NCI-H128 (cell line): Measurements from ENCODE around the gene NKD2.

Experiments used
- DNase-seq: peaks from one replicate; lab custom pipeline; 2025; ENCODE audit not compliant: unreplicated experiment; lab: John Stamatoyannopoulos, UW

NKD2 gene

DNA sequence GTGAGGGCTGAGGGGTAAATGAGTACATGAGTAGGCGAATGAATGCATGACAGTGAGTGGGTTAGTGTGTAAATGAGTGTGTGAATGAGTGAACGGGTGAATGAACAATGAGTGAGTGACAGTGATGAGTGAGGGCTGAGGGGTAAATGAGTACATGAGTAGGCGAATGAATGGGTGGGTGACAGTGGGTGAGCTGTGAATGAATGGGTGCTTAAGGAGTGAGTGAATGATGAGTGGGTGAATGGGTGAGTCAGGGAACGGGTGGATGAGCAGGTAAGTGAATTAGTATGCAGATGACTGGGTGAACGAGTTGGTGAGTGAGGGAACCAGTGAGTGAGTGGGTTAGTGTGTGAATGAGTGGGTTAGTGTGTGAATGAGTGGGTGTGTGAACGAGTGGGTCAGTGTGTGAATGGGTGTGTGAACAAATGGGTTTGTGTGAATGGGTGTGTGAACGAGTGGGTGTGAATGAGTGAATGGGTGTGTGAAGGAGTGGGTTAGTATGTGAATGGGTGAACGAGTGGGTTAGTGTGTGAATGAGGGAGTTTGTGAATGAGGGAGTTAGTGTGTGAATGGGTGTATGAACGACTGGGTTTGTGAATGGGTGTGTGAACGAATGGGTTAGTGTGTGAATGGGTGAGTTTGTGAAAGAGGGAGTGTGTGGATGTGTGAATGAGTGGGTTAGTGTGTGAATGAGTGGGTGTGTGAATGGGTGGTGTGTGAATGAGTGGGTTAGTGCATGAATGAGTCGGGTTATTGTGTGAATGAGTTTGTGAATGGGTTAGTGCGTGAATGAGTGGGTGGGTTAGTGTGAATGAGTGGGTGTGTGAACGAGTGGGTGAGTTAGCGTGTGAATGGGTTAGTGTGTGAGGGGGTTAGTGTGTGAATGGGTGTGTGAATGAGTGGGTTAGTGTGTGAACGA lies 32.9 kb downstream of the NKD2 start:
- no peak for DNase-seq

DNA sequence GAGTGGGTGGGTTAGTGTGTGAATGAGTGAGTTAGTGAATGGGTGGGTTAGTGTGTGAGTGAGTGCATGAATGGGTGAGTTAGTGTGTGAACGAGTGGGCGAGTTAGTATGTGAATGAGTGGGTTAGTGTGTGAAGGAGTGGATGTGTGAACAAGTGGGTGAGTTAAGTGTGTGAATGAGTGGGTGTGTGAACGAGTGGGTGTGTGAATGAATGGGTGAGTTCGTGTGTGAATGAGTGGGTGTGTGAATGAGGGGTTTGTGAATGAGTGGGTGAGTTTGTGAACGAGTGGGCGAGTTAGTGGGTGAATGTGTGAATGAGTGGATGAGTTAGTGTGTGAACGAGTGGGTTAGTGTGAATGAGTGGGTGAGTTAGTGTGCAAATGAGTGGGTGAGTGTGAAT lies 34.0 kb downstream of the NKD2 start:
- DNase-seq: no peak

- DNase-seq: no peak
These were observed 34.7 kb downstream of the NKD2 start for GRCh38 chr5:1043327-1043726.

DNA sequence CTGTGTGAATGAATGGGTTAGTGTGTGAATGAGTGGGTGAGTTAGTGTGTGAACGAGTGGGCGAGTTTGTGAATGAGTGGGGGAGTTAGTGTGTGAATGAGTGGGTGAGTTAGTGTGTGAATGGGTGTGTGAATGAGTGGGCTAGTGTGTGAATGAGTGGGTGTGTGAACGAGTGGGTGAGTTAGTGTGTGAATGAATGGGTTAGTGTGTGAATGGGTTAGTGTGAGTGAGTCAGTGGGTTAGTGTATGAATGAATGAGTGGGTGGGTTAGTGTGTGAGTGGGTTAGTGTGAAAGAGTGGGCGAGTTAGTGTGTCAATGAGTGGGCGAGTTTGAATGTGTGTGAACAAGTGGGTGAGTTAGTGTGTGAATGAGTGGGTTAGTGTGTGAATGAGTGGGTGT lies 35.5 kb downstream of the NKD2 start:
- no peak for DNase-seq

GRCh38 chr5:1045960-1046560 lies 37.5 kb downstream of the NKD2 start:
- DNase-seq: no peak

GRCh38 chr5:1047332-1047965 lies 38.8 kb downstream of the NKD2 start:
- DNase-seq: no peak

GRCh38 chr5:1048162-1048721 lies 39.6 kb downstream of the NKD2 start:
- DNase-seq: no peak

- DNase-seq: no peak
These were observed 40.5 kb downstream of the NKD2 start for GRCh38 chr5:1048861-1049838.

DNA sequence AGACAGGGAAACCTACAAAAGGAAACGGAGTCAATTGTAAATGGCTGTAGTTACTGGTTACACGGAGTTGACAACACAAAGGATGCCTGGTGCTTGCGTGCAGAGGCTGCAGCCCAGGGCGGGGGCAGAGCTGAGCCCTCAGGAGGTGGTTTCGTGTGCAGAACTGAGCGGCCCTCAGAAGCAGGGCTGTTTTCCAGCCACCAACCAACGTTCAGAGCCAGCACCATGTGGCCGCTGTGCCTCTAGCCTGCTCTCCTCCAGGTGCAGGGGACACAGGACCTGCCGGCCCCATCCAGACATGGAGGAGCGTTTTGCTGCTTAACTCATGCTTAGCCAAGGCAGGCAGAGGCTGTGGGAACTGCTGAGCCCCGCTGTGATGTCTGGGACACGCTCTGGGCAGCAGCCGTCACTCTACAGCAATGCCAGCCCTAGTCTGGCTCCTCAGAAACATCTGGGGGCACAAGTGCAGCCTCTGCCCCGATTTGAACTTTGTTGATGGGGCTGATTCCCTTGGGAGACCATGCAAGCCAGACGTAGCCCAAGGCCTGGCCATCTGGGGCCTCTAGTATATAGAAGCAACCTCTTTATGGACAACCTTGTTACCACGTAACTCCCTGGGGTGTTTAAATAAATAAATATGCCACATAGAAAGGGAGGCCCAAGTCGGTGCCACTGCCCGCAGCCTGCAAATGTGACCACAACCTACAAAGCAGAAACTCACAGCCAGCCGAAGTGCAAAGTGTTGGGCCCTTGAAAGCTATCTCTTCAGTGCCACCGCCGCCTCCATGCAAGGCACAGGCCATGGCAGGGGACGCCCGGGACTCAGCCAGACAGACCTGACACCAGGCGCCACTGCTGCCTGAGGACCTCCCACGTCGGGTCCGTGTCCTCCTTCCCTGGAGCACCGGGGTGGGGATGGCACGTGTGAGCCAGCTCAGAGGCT lies 42.1 kb downstream of the NKD2 start:
- no peak for DNase-seq

DNA sequence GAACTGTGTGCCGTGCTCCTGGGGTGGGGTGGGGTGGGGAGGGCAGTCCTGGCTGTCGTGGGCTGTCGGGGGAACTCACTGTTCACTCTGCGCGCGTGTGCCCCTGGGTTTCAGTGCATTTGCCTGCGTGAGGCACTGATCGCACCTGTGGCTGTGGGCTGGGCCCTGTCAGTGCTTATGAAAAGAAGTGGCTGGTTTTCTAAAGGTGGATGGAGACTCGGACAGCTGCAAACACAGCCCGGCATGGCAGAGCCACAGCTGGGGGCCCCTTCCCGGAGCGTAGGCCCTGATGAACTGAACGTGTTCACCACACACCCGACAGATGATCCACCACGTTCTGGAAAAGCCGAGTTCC lies 42.7 kb downstream of the NKD2 start:
- DNase-seq: no peak

GRCh38 chr5:1052076-1052475 lies 43.5 kb downstream of the NKD2 start:
- no peak for DNase-seq

- no peak for DNase-seq
These were observed 44.2 kb downstream of the NKD2 start for GRCh38 chr5:1052641-1053390.

- DNase-seq: no peak
These were observed 44.9 kb downstream of the NKD2 start for GRCh38 chr5:1053391-1054017.

- no peak for DNase-seq
These were observed 45.6 kb downstream of the NKD2 start for GRCh38 chr5:1054018-1054798.

DNA sequence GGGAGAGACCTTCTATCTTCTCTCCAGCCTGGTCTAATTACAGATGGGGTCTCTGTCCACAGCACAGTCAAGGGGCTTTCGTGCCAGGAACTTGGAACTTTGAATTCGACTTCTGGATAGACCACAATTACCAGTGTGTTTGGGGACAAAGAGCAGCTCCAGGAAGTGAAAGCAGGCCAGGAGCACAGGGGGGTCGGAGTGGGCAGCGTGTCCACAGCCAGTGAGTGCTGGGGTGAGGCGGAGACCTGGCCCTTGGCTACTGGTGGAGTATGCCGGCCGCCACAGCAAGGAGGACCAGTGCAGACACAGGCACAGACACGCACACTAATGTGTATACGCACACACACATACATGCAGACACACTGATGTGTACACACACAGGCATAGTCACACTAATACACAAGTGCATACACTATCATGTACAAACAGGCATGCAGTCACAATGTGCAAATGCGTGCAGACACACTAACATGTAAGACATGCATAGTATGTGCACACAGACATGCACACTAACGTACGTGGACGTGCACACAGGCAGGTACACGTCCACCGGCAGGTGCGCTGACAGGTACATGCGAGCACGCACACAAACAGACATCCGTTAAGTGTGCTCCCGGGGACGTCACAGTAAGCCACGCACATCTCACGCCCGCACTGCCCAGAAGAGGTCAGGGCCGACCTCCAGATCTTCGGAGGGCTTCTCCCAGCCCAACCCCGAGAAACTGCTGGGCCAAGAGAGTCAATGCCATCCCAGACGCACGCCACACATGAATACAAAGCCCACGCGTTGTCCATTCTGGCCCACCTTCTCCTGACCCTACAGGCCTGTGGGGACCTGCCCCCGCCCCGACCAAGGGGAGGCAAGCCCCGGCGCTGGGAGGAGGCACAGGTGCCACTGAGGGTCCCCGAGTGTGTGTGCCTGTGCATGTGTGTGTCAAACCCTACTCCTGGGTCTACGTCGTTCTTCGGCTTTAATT lies 46.5 kb downstream of the NKD2 start:
- no peak for DNase-seq

DNA sequence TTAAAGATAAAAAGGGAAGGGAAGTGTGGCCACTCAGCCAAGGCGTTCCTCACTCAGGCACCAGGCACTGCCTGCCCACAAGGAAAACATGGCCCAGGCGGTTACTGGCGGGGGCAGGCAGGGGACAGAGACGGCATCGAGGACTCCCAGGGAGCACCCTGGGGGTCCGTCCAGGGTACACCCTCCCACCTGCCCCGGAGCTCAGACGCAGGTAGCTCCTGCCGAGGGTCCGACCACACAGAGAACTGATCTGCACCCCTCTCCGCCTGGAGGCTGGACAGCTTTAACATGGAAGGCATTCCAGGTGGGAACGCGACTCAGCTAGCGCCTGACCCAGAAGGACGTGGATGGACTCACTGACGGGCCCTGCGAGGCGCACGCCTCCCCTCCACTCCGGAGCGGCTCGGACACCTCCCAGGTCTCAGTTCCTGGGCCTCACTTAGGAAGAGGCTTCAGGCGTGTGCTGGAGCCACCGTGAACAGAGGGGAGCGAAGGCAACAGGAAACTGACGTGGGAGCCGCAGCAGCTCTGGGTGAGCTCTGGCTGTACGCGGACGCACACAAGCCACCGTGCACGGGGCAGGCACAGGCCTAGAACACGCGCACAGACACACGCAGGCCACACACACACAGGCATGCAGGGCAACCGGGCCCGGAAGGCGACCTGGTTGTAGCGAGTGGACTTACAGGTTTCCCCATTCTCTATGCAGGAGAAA lies 47.5 kb downstream of the NKD2 start:
- no peak for DNase-seq
